Measurements from ENCODE around the gene SLC13A3.

GRCh38 chr20:46575394-46575793, 75.9 kb downstream of the SLC13A3 start:
- no peak for TF ChIP-seq POLR2A (IDR thresholded peaks at IDR 0.05)
- TF ChIP-seq, protein P1, sequence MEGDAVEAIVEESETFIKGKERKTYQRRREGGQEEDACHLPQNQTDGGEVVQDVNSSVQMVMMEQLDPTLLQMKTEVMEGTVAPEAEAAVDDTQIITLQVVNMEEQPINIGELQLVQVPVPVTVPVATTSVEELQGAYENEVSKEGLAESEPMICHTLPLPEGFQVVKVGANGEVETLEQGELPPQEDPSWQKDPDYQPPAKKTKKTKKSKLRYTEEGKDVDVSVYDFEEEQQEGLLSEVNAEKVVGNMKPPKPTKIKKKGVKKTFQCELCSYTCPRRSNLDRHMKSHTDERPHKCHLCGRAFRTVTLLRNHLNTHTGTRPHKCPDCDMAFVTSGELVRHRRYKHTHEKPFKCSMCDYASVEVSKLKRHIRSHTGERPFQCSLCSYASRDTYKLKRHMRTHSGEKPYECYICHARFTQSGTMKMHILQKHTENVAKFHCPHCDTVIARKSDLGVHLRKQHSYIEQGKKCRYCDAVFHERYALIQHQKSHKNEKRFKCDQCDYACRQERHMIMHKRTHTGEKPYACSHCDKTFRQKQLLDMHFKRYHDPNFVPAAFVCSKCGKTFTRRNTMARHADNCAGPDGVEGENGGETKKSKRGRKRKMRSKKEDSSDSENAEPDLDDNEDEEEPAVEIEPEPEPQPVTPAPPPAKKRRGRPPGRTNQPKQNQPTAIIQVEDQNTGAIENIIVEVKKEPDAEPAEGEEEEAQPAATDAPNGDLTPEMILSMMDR (IDR thresholded peaks at IDR 0.05), result no peak
- no peak for TF ChIP-seq POLR2AphosphoS5 (IDR thresholded peaks at IDR 0.05)
- TF ChIP-seq EP300 (IDR thresholded peaks at IDR 0.05), result no peak

Data from suprapubic skin (tissue), 4 donors.